Naive thymus-derived CD8-positive, alpha-beta T cell (primary cell): Measurements from ENCODE around the gene MSGN1. TPM values are rescaled to one million over a fixed set of nuclear protein-coding genes. Genes with fewer than 3 reads are reported as not detected.
"Not testable (repeated sequence)": the region's sequence is repeated elsewhere in the genome, so short reads cannot be mapped to it uniquely, and the experiment has no call there.

Experiments used
- ATAC-seq, 2 donors: fragments of 150-1000 bp; cut with Tn5 transposase in 1 of 2; sonication (Bioruptor Pico), chemical (Tn5 transposase) in 1 of 2; 1 replicate in 1 of 2; 2 replicates in 1 of 2; pipeline ENCODE4 v1.10.0; 2021; ENCODE audit warnings: mild to moderate bottlenecking in 2 of 2, moderate library complexity in 2 of 2
- POLR2A ChIA-PET: fragments of 350-600 bp; sonication (Branson Sonifier 250); formaldehyde crosslinking; loops from one replicate; lab custom pipeline; 2021; ENCODE audit warnings: antibody characterized with exemption; lab: Charles Lee
- DNase-seq, 10 donors: peaks; one replicate each; pipeline versions ENCODE4 v3.0.0 to v3.0.0-alpha.2; 2020 to 2022
- H3K27ac Mint-ChIP-seq, 10 donors: one replicate each; pipeline ENCODE4 v1.8.0; 2020 to 2022; ENCODE audit warnings: mild to moderate bottlenecking in 10 of 10, mixed read lengths in 10 of 10, moderate library complexity in 4 of 10, inconsistent platforms in 1 of 10
- H3K27me3 Mint-ChIP-seq, 5 donors: one replicate each; pipeline ENCODE4 v1.8.0; 2021 to 2022; ENCODE audit warnings: mixed read lengths in 5 of 5
- H3K36me3 Mint-ChIP-seq, 3 donors: one replicate each; pipeline ENCODE4 v1.8.0; 2020 to 2022; ENCODE audit warnings: mixed read lengths in 3 of 3, mild to moderate bottlenecking in 2 of 3, inconsistent platforms in 1 of 3
- H3K4me1 Mint-ChIP-seq, 4 donors: one replicate each; pipeline ENCODE4 v1.8.0; 2021 to 2022; ENCODE audit warnings: mixed read lengths in 4 of 4
- H3K4me3 Mint-ChIP-seq, 10 donors: one replicate each; pipeline ENCODE4 v1.8.0; 2020 to 2022; ENCODE audit warnings: mild to moderate bottlenecking in 10 of 10, mixed read lengths in 10 of 10, moderate library complexity in 6 of 10, inconsistent platforms in 1 of 10
- H3K9me3 Mint-ChIP-seq, 9 donors: one replicate each; pipeline ENCODE4 v1.8.0; 2020 to 2022; ENCODE audit warnings: mixed read lengths in 9 of 9, mild to moderate bottlenecking in 3 of 9, inconsistent platforms in 1 of 9, moderate library complexity in 1 of 9
- polyA plus RNA-seq, 3 donors: library from polyadenylated mRNA; unstranded; fragments of 300-500 nt; fragmentation: Illumina TruSeq; gene quantifications; one replicate each; pipeline ENCODE4 v1.2.3, GENCODE V29; 2021
- total RNA-seq, 8 experiments: library from RNA in 2 of 8; stranded (reverse) in 2 of 8; gene quantifications; one replicate each; pipeline ENCODE4 v1.2.3 and lab custom pipeline; 2021 to 2026

MSGN1 gene
- total and polyA plus RNA-seq, 5 experiments from 2014 or later = not detected

DNA sequence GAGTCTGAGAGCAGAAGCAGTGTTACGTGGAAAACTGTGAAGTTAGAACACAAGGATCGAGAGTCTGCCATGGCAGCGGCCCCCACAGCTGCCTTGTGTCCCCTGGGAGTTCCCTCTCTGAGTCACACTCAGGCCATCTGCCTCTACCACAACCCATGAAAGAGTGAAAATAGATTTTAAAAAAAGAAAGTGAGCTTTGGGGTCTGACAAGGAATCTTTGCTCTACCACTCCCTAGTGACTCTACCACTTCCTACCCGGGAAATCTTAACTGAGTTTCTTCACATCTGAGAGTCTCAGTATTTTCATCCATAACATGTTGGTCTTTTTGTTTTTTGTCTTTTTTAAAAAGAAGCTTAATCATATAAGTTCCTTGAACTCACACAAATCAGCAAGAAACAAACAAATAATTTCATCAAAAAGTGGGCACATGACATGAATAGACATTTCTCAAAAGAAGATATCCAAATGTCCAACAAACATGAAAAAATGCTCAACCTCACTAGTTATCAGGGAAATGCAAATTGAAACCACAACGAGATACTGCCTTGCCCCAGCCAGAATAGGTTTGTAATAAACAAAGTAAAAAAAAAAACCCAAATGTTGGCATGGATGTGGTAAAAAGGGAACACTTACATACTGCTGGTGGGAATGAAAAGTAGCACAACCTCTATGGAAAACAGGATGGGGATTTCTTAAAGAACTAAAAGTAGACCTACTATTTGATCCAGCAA lies 2.4 kb upstream of the MSGN1 start:
- H3K27me3 Mint-ChIP-seq = peaks cover 0 to 34% (median 15%) of the 10 kb centered on the region in 5 donors
- peaks cover 0 to 20% (median 0%) of the 10 kb centered on the region in 4 donors for H3K4me1 Mint-ChIP-seq
- peak overlapping the region in 2 of 10 donors; percentile 42 to 61 for H3K27ac Mint-ChIP-seq
- peak in 1 of 10 donors; percentile 25 for DNase-seq
- H3K9me3 Mint-ChIP-seq = no peaks in the 10 kb centered on the region
- ATAC-seq = peak in 1 of 2 donors; percentile 53
- H3K36me3 Mint-ChIP-seq = no peaks in the 10 kb centered on the region
- peak overlapping the region in 1 of 10 donors; percentile 46 for H3K4me3 Mint-ChIP-seq
- POLR2A ChIA-PET = no interaction called here

GRCh38 chr2:17814601-17815000 lies 1.7 kb upstream of the MSGN1 start:
- Mint-ChIP-seq H3K4me3 (no peak overlapping the region), H3K27ac (no peak overlapping the region), H3K36me3 (no peaks in the 10 kb centered on the region), H3K4me1 (peaks cover 0 to 20% (median 0%) of the 10 kb centered on the region in 4 donors), H3K9me3 (no peaks in the 10 kb centered on the region), H3K27me3 (peaks cover 0 to 34% (median 16%) of the 10 kb centered on the region in 5 donors)
- DNase-seq = no peak
- no peak for ATAC-seq
- POLR2A ChIA-PET = no interaction called here

- no peak overlapping the region for H3K27ac Mint-ChIP-seq
- H3K4me1 Mint-ChIP-seq = peaks cover 0 to 20% (median 0%) of the 10 kb centered on the region in 4 donors
- ATAC-seq = no peak
- no peaks in the 10 kb centered on the region for H3K9me3 Mint-ChIP-seq
- no peak overlapping the region for H3K4me3 Mint-ChIP-seq
- no peaks in the 10 kb centered on the region for H3K36me3 Mint-ChIP-seq
- no peak for DNase-seq
- POLR2A ChIA-PET = no interaction called here
- H3K27me3 Mint-ChIP-seq = peaks cover 0 to 34% (median 14%) of the 10 kb centered on the region in 5 donors
Observed at GRCh38 chr2:17815468-17816184, 634 bp upstream of the MSGN1 start.

GRCh38 chr2:17818235-17818815 lies 2.1 kb downstream of the MSGN1 start:
- ATAC-seq = no peak
- POLR2A ChIA-PET = no interaction called here
- H3K27me3 Mint-ChIP-seq = peaks cover 2 to 27% (median 10%) of the 10 kb centered on the region in 5 donors
- no peak for DNase-seq
- no peaks in the 10 kb centered on the region for H3K36me3 Mint-ChIP-seq
- no peak overlapping the region for H3K4me3 Mint-ChIP-seq
- no peaks in the 10 kb centered on the region for H3K9me3 Mint-ChIP-seq
- peaks cover 0 to 33% (median 0%) of the 10 kb centered on the region in 4 donors for H3K4me1 Mint-ChIP-seq
- no peak overlapping the region for H3K27ac Mint-ChIP-seq

- Mint-ChIP-seq H3K36me3 (no peaks in the 10 kb centered on the region), H3K4me1 (peaks cover 0 to 36% (median 1%) of the 10 kb centered on the region in 4 donors), H3K4me3 (no peak overlapping the region), H3K27ac (no peak overlapping the region), H3K27me3 (peaks cover 5 to 30% (median 18%) of the 10 kb centered on the region in 5 donors), H3K9me3 (no peaks in the 10 kb centered on the region)
- POLR2A ChIA-PET = no interaction called here
- ATAC-seq = no peak
- no peak for DNase-seq
Observed at GRCh38 chr2:17821080-17821479, 4.8 kb downstream of the MSGN1 start.

DNA sequence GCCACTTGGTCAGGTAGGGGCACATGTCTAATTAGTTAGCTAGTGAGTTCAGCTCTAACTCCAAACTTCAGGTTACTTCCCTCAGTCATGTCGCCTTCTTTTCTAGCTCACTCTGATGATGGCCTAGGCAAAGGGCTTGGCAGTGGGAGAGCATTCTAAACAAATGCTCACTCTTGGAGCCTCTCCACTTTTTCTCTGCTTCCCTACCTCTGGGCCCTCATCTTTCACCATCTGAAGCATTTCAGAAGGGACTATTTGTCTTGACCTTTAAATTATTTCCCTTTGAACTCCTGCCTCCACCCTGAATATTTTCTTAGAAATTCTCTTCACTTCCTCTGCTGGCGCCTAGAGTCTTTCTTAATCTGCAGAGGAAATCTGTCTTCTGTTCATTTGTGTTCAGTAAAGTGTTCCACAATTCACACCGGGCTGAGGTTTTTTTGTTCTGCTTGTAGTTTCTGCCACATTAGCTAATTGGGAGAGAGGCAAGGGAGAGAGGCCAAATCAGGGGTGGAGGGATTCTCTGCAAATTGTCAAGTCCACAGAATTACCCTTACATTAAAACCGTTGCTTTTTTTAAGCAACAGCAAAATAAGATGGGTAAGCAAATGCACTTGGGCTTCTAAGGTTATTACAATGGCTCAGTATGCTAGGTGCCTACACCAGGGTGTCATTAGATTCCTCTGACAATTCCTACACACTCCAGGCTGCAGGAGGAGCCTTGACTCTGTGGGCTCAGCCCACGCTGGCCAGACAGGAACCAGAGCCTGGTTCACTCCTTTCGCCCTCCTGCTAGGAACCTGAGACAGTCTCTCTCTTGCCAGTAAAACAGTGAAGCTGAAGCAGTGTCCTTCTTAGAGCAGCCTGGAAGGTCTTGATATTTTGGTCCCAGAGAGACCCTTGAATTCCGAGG lies 5.5 kb downstream of the MSGN1 start:
- H3K27ac Mint-ChIP-seq = no peak overlapping the region
- H3K36me3 Mint-ChIP-seq = no peaks in the 10 kb centered on the region
- no peak for ATAC-seq
- no peaks in the 10 kb centered on the region for H3K9me3 Mint-ChIP-seq
- peaks cover 5 to 27% (median 15%) of the 10 kb centered on the region in 5 donors for H3K27me3 Mint-ChIP-seq
- no peak overlapping the region for H3K4me3 Mint-ChIP-seq
- POLR2A ChIA-PET = no interaction called here
- no peak for DNase-seq
- H3K4me1 Mint-ChIP-seq = peaks cover 0 to 38% (median 1%) of the 10 kb centered on the region in 4 donors

- H3K4me1 Mint-ChIP-seq = peaks cover 0 to 38% (median 1%) of the 10 kb centered on the region in 4 donors
- H3K27me3 Mint-ChIP-seq = peaks cover 5 to 27% (median 14%) of the 10 kb centered on the region in 5 donors
- POLR2A ChIA-PET = no interaction called here
- H3K4me3 Mint-ChIP-seq = no peak overlapping the region
- H3K36me3 Mint-ChIP-seq = no peaks in the 10 kb centered on the region
- no peak for ATAC-seq
- no peaks in the 10 kb centered on the region for H3K9me3 Mint-ChIP-seq
- no peak for DNase-seq
- peak overlapping the region in 1 of 10 donors; percentile 30 for H3K27ac Mint-ChIP-seq
Observed at GRCh38 chr2:17822445-17823117, 6.3 kb downstream of the MSGN1 start.

DNA sequence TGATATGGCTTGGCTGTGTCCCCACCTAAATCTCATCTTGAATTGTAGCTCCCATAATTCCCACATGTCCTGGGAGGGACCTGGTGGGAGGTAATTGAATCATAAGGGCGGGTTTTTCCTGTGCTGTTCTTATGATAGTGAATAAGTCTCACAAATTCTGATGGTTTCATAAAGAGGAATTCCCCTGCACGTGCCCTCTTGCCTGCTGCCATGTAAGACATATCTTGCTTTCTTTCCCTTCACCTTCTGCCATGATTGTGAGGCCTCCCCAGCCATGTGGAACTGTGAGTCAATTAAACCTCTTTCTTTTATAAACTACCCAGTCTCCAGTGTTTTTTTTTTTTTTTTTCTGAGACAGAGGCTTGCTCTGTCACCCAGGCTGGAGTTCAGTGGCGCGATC lies 7.4 kb downstream of the MSGN1 start:
- Mint-ChIP-seq H3K27me3 (peaks cover 7 to 27% (median 20%) of the 10 kb centered on the region in 5 donors), H3K27ac (peak overlapping the region in 1 of 10 donors; percentile 30)
- not testable (repeated sequence) for H3K36me3 Mint-ChIP-seq

GRCh38 chr2:17827316-17827715 lies 11.1 kb downstream of the MSGN1 start:
- H3K4me3 Mint-ChIP-seq = no peak overlapping the region
- DNase-seq (no peak), ATAC-seq (no peak)
- no peaks in the 10 kb centered on the region for H3K9me3 Mint-ChIP-seq
- H3K36me3 Mint-ChIP-seq = no peaks in the 10 kb centered on the region
- H3K27me3 Mint-ChIP-seq = peaks cover 24 to 53% (median 35%) of the 10 kb centered on the region in 5 donors
- POLR2A ChIA-PET = no interaction called here
- no peak overlapping the region for H3K27ac Mint-ChIP-seq
- H3K4me1 Mint-ChIP-seq = peaks cover 2 to 30% (median 4%) of the 10 kb centered on the region in 4 donors

More for the DNA sequence above, 7.4 kb downstream of the MSGN1 start:
- peaks cover 0 to 36% (median 1%) of the 10 kb centered on the region in 4 donors for H3K4me1 Mint-ChIP-seq
- H3K9me3 Mint-ChIP-seq, ATAC-seq, H3K4me3 Mint-ChIP-seq, DNase-seq: not testable (repeated sequence)
- POLR2A ChIA-PET = interaction anchor here (0.7 kb wide), 1 partner anchor 745 kb away, joined by 4 read pairs; no protein-coding TSS in a partner anchor

- no peak for DNase-seq
- H3K27me3 Mint-ChIP-seq = peaks cover 25 to 56% (median 35%) of the 10 kb centered on the region in 5 donors
- peaks cover 2 to 25% (median 4%) of the 10 kb centered on the region in 4 donors for H3K4me1 Mint-ChIP-seq
- POLR2A ChIA-PET = no interaction called here
- ATAC-seq = no peak
- H3K4me3 Mint-ChIP-seq = no peak overlapping the region
- H3K27ac Mint-ChIP-seq = no peak overlapping the region
- no peaks in the 10 kb centered on the region for H3K36me3 Mint-ChIP-seq
- no peaks in the 10 kb centered on the region for H3K9me3 Mint-ChIP-seq
Observed at GRCh38 chr2:17827785-17828184, 11.5 kb downstream of the MSGN1 start.

DNA sequence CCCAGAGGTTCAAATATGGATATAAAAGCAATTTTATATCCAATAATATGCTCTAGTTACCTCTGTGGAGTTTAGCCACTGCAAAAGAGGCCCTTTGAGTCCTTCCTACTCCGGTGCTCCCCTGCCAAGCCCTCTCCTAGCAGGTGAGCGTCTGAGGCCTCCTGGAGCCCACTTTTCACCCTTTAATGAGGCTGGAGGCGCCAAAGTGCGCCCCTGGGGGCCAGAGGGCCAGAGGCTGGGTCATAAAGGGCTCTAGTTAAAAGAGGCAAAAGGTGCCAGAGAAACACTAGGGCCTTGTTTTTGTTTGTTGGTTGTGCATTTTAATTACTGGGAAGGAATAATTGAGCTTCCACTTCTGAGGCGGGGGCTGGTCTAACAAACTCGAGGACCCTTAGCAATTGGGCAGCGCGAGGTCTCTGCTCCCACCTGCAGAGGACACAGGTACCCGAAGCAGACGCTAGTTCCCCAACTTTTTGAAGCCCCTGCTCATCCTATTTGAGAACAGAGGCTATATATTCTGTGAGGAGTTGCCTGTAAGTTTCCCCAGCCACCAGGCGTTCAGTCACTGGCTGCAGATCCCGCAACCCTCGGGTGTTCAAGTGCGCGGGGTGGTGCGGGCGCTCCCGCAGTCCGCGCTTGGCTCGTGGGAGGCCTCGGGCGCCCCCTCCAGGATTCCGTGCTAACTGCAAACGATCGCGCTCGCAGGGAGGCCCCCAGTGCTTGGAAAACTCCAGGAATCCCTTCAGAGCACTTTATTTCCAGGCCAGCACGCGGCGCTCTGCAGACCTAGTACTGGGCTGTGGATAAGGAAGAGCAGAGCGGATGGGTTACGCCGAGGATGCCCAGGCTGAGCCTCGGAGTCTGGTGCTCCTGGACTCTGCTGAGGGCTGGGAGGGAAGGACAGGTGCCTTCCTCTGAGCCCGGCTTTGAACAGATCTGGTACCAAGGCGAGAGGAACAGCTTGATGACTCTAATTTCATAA lies 14.1 kb downstream of the MSGN1 start:
- H3K9me3 Mint-ChIP-seq = no peaks in the 10 kb centered on the region
- peaks cover 2 to 14% (median 4%) of the 10 kb centered on the region in 4 donors for H3K4me1 Mint-ChIP-seq
- POLR2A ChIA-PET = no interaction called here
- H3K36me3 Mint-ChIP-seq = no peaks in the 10 kb centered on the region
- H3K27me3 Mint-ChIP-seq = peaks cover 20 to 55% (median 34%) of the 10 kb centered on the region in 5 donors
- peak overlapping the region in 2 of 10 donors; percentile 12 to 24 for H3K4me3 Mint-ChIP-seq
- ATAC-seq = no peak
- peak in 3 of 10 donors; percentile 2 to 11 (median 3) for DNase-seq
- no peak overlapping the region for H3K27ac Mint-ChIP-seq
